Peyer's patch (tissue), 4 donors: ENCODE results near the gene SERPINF2. TPM values are rescaled to one million over a fixed set of nuclear protein-coding genes. Genes with fewer than 3 reads are reported as not detected.
"Not testable (repeated sequence)": the region's sequence is repeated elsewhere in the genome, so short reads cannot be mapped to it uniquely, and the experiment has no call there.

Experiments
- DNase-seq, 3 donors: peaks; one replicate each; pipeline ENCODE4 v3.0.0-alpha.2; 2017 to 2019
- H3K27ac ChIP-seq, 4 donors: fragments of 200-600 bp; sonication (generic); one replicate each; pipeline ENCODE4 v1.5.1; 2016 to 2019
- H3K27me3 ChIP-seq, 2 donors: fragments of 200-600 bp; sonication (generic); one replicate each; pipeline ENCODE4 v1.5.1; 2019
- H3K36me3 ChIP-seq, 3 donors: fragments of 200-600 bp; sonication (generic); one replicate each; pipeline ENCODE4 v1.5.1; 2016 to 2019
- H3K4me1 ChIP-seq, 4 donors: fragments of 200-600 bp; sonication (generic); one replicate each; pipeline ENCODE4 v1.5.1; 2016 to 2019
- H3K4me3 ChIP-seq, 4 donors: fragments of 200-600 bp; sonication (generic); 1 replicate in 3 of 4; 2 replicates in 1 of 4; pipeline ENCODE4 v1.5.1; 2016 to 2019; ENCODE audit warnings: mild to moderate bottlenecking in 1 of 4
- H3K9me3 ChIP-seq, 4 donors: fragments of 200-600 bp; sonication (generic); one replicate each; pipeline ENCODE4 v1.5.1; 2016 to 2019; ENCODE audit warnings: mild to moderate bottlenecking in 1 of 4
- CTCF ChIP-seq, 6 experiments: fragments of 450-650 bp in 4 of 6; fragments of 200-600 bp in 2 of 6; sonication (generic) in 1 of 6; IDR thresholded peaks; one replicate each; pipeline ENCODE4 v1.5.1; 2017 to 2019; ENCODE audit warnings: antibody characterized with exemption in 6 of 6, mild to moderate bottlenecking in 3 of 6, moderate library complexity in 1 of 6
- POLR2A ChIP-seq, 2 donors: fragments of 450-650 bp; IDR thresholded peaks; one replicate each; pipeline ENCODE4 v1.5.1; 2017; ENCODE audit warnings: antibody characterized with exemption in 2 of 2, mild to moderate bottlenecking in 2 of 2, moderate library complexity in 2 of 2
- total RNA-seq, 4 donors: library from RNA; depleted of rRNA; stranded (reverse); fragments of >200 nt; gene quantifications; one replicate each; pipeline ENCODE4 v1.1.0, GENCODE V29; 2016

SERPINF2 gene
- total RNA-seq, 4 donors from 2014 or later: 4.0 to 9.6 (median 5.6) TPM

GRCh38 chr17:1705004-1705403 is 37.7 kb upstream of the SERPINF2 start:
- Histone ChIP-seq H3K4me3 (no peak overlapping the region), H3K9me3 (no peaks in the 10 kb centered on the region), H3K27me3 (no peaks in the 10 kb centered on the region), H3K27ac (no peak overlapping the region), H3K4me1 (peaks cover 0 to 7% (median 3%) of the 10 kb centered on the region in 4 donors), H3K36me3 (peaks cover 0 to 11% (median 0%) of the 10 kb centered on the region in 3 donors)
- no peak for DNase-seq
- TF ChIP-seq POLR2A (IDR thresholded peaks at IDR 0.05): no peak
- TF ChIP-seq CTCF (IDR thresholded peaks at IDR 0.05): no peak

GRCh38 chr17:1707107-1707506 is 35.6 kb upstream of the SERPINF2 start:
- no peak for DNase-seq
- TF ChIP-seq POLR2A (IDR thresholded peaks at IDR 0.05): no peak
- no peak for TF ChIP-seq CTCF (IDR thresholded peaks at IDR 0.05)
- peaks cover 0 to 17% (median 6%) of the 10 kb centered on the region in 4 donors for H3K4me1 ChIP-seq
- H3K36me3 ChIP-seq: peaks cover 0 to 16% (median 0%) of the 10 kb centered on the region in 3 donors
- no peak overlapping the region for H3K4me3 ChIP-seq
- H3K27ac ChIP-seq: no peak overlapping the region
- H3K27me3 ChIP-seq: no peaks in the 10 kb centered on the region
- H3K9me3 ChIP-seq: no peaks in the 10 kb centered on the region

- H3K27ac ChIP-seq, DNase-seq, H3K27me3 ChIP-seq, H3K9me3 ChIP-seq: not testable (repeated sequence)
- H3K36me3 ChIP-seq: peaks cover 0 to 34% (median 0%) of the 10 kb centered on the region in 3 donors
- H3K4me1 ChIP-seq: peaks cover 0 to 32% (median 6%) of the 10 kb centered on the region in 4 donors
- H3K4me3 ChIP-seq: peak overlapping the region in 2 of 4 donors; percentile 8 to 79
Observed at GRCh38 chr17:1708791-1709346, 33.8 kb upstream of the SERPINF2 start.

GRCh38 chr17:1709403-1709951 is 33.2 kb upstream of the SERPINF2 start:
- DNase-seq: peak in 1 of 3 donors; percentile 57
- peaks cover 0 to 35% (median 0%) of the 10 kb centered on the region in 3 donors for H3K36me3 ChIP-seq
- peak overlapping the region; percentile 66 to 97 (median 92) for H3K27ac ChIP-seq
- H3K27me3 ChIP-seq: no peaks in the 10 kb centered on the region
- H3K9me3 ChIP-seq: no peaks in the 10 kb centered on the region
- H3K4me1 ChIP-seq: peaks cover 0 to 37% (median 6%) of the 10 kb centered on the region in 4 donors
- TF ChIP-seq CTCF (IDR thresholded peaks at IDR 0.05) (no peak), POLR2A (IDR thresholded peaks at IDR 0.05) (peak in 1 of 2 donors; percentile 19)
- peak overlapping the region; percentile 55 to 82 (median 70) for H3K4me3 ChIP-seq

GRCh38 chr17:1709971-1710806 is 32.5 kb upstream of the SERPINF2 start, which contains the start of gene TLCD2:
Gene TLCD2 (minus strand): TSS chr17:1710377. CDS start chr17:1710242, 135 bp downstream.
- DNase-seq: peak in 2 of 3 donors; percentile 93 to 96
- Histone ChIP-seq H3K4me3 (peak within 1 kb of the TSS; percentile 55 to 82 (median 70)), H3K36me3 (peaks cover 0 to 35% (median 0%) of the 10 kb centered on the region in 3 donors), H3K9me3 (no peaks in the 10 kb centered on the region), H3K27ac (peak within 1 kb of the TSS; percentile 66 to 97 (median 92)), H3K4me1 (peaks cover 0 to 37% (median 8%) of the 10 kb centered on the region in 4 donors), H3K27me3 (no peaks in the 10 kb centered on the region)
- TF ChIP-seq CTCF (IDR thresholded peaks at IDR 0.05): no peak
- peak; percentile 88 to 94 for TF ChIP-seq POLR2A (IDR thresholded peaks at IDR 0.05)
